Nephron progenitor cell (in vitro differentiated cells): ENCODE measurements around the gene SNRNP48.

ENCODE experiments used
- DNase-seq: peaks from one replicate; pipeline ENCODE4 v3.0.0; 2021
- H3K27ac Mint-ChIP-seq: 2 replicates; pipeline ENCODE4 v1.8.0; 2021; ENCODE audit warnings: mild to moderate bottlenecking, moderate library complexity, mixed read lengths
- H3K27me3 Mint-ChIP-seq: 2 replicates; pipeline ENCODE4 v1.8.0; 2021; ENCODE audit warnings: mild to moderate bottlenecking, low read depth, mixed read lengths; ENCODE audit not compliant: poor library complexity
- H3K36me3 Mint-ChIP-seq: 2 replicates; pipeline ENCODE4 v1.8.0; 2021; ENCODE audit warnings: low read depth, mixed read lengths
- H3K4me1 Mint-ChIP-seq: 2 replicates; pipeline ENCODE4 v1.8.0; 2021; ENCODE audit warnings: mixed read lengths
- H3K4me3 Mint-ChIP-seq: 2 replicates; pipeline ENCODE4 v1.8.0; 2021; ENCODE audit warnings: mild to moderate bottlenecking, moderate library complexity, mixed read lengths
- H3K9me3 Mint-ChIP-seq: 2 replicates; pipeline ENCODE4 v1.8.0; 2021; ENCODE audit warnings: mild to moderate bottlenecking, moderate library complexity, mixed read lengths
- CTCF ChIP-seq: fragments of 200-600 bp; sonication (generic); IDR thresholded peaks from 2 replicates; pipeline ENCODE4 v1.5.0; 2021; ENCODE audit warnings: antibody characterized with exemption

The SNRNP48 gene

GRCh38 chr6:7589949-7590917 lies at the start of gene SNRNP48:
Gene SNRNP48, plus strand, starts transcription at chr6:7590198. Its CDS starts 60 bp downstream, at chr6:7590258.
- no peaks in the 10 kb centered on the region for H3K9me3 Mint-ChIP-seq

GRCh38 chr6:7540595-7540994 lies 49.4 kb upstream of the SNRNP48 start:
- H3K4me1 Mint-ChIP-seq, result peaks cover 65% of the 10 kb centered on the region
- peaks cover 16% of the 10 kb centered on the region for H3K36me3 Mint-ChIP-seq
- peak; percentile 44 for DNase-seq
- H3K4me3 Mint-ChIP-seq, result peak overlapping the region; percentile 92
- H3K27me3 Mint-ChIP-seq, result no peaks in the 10 kb centered on the region
- TF ChIP-seq CTCF, result no peak
- peak overlapping the region; percentile 97 for H3K27ac Mint-ChIP-seq
- peaks cover 3% of the 10 kb centered on the region for H3K9me3 Mint-ChIP-seq

More at GRCh38 chr6:7589949-7590917, at the start of gene SNRNP48:
- Mint-ChIP-seq H3K4me3 (peak within 1 kb of the TSS; percentile 98), H3K36me3 (peaks cover 28% of the 10 kb centered on the region), H3K27me3 (no peaks in the 10 kb centered on the region), H3K4me1 (peaks cover 44% of the 10 kb centered on the region), H3K27ac (peak within 1 kb of the TSS; percentile 66)
- TF ChIP-seq CTCF, result no peak
- DNase-seq, result peak; percentile 97

GRCh38 chr6:7541175-7542064 lies 48.6 kb upstream of the SNRNP48 start, which contains the start of gene DSP:
Gene DSP, plus strand, starts transcription at chr6:7541671. Its CDS starts 245 bp downstream, at chr6:7541916.
- Mint-ChIP-seq H3K36me3 (peaks cover 16% of the 10 kb centered on the region), H3K4me1 (peaks cover 69% of the 10 kb centered on the region), H3K27ac (peak within 1 kb of the TSS; percentile 99), H3K27me3 (no peaks in the 10 kb centered on the region), H3K9me3 (peaks cover 3% of the 10 kb centered on the region), H3K4me3 (peak within 1 kb of the TSS; percentile 98)
- peak; percentile 77 for DNase-seq
- no peak for TF ChIP-seq CTCF

GRCh38 chr6:7542065-7542873 lies 47.7 kb upstream of the SNRNP48 start:
- no peak for TF ChIP-seq CTCF
- Mint-ChIP-seq H3K27ac (peak overlapping the region; percentile 99), H3K27me3 (no peaks in the 10 kb centered on the region), H3K4me1 (peaks cover 69% of the 10 kb centered on the region), H3K9me3 (peaks cover 3% of the 10 kb centered on the region), H3K36me3 (peaks cover 23% of the 10 kb centered on the region), H3K4me3 (peak overlapping the region; percentile 98)
- peak; percentile 77 for DNase-seq

GRCh38 chr6:7542874-7543624 lies 46.9 kb upstream of the SNRNP48 start:
- TF ChIP-seq CTCF, result no peak

More at GRCh38 chr6:7542874-7543624, 46.9 kb upstream of the SNRNP48 start:
- DNase-seq, result peak; percentile 75
- Mint-ChIP-seq H3K27me3 (no peaks in the 10 kb centered on the region), H3K4me1 (peaks cover 69% of the 10 kb centered on the region), H3K4me3 (peak overlapping the region; percentile 98), H3K9me3 (peaks cover 3% of the 10 kb centered on the region), H3K27ac (peak overlapping the region; percentile 96), H3K36me3 (peaks cover 27% of the 10 kb centered on the region)
